Tongue (tissue), 2 donors: ENCODE results near the gene CDR2. TPM values are rescaled to one million over a fixed set of nuclear protein-coding genes. Genes with fewer than 3 reads are reported as not detected.
"Not testable (repeated sequence)": the region's sequence is repeated elsewhere in the genome, so short reads cannot be mapped to it uniquely, and the experiment has no call there.

Experiments used
- DNase-seq: peaks from one replicate; pipeline ENCODE4 v3.0.0-alpha.2; 2015
- total RNA-seq: library from RNA; depleted of rRNA; stranded (reverse); fragments of >200 nt; gene quantifications from one replicate; pipeline ENCODE4 v1.2.3, GENCODE V29; 2014

Gene CDR2
- total RNA-seq, 1 donor from 2014 or later = 35.6 TPM

- no peak for DNase-seq
Observed at GRCh38 chr16:22304411-22304810, 70.0 kb downstream of the CDR2 start.

DNA sequence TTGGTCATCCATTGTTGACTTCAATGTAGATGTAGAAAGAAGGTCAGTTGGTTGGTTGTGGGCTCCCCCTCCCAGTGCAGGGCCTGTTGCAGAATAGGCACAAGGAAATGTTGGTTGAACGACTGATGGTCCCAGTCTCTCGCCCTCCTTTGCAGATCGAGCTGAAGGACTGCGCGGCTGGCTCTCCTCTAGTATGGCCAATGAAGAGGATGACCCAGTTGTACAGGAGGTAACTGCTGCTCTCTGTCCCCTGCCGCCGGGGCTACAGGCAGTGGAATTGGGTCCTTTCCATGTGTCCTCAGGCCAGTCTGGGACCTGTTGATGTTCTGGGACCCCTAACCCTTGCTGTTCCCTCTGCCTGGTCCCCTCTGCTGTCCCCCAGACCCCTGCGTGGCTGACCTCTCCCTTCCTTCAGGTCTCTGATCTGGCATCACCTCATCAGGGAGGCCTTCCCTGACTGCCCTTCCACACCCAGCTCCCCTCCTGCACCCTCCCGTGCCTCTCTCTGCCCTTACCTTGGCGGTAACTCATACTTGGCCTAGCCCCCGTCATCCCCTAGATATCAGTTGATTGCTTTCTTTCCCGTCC is 71.5 kb downstream of the CDR2 start:
- no peak for DNase-seq

DNA sequence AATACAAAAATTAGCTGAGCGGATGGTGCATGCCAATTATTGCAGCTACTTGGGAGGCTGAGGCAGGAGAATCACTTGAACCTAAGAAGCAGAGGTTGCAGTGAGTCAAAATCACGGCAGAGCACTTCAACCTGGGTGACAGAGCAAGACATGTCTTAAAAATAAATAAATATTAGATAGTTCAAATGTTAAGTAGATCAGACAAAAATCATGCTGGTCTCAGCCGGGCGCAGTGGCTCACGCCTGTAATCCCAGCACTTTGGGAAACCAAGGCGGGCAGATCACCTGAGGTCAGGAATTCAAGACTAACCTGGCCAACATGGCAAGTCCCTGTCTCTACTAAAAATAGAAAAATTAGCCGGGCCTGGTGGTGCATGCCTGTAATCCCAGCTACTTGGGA is 73.0 kb downstream of the CDR2 start:
- not testable (repeated sequence) for DNase-seq

GRCh38 chr16:22300427-22301071 is 73.9 kb downstream of the CDR2 start:
- peak; percentile 74 for DNase-seq

GRCh38 chr16:22299036-22299435 is 75.4 kb downstream of the CDR2 start:
- no peak for DNase-seq

DNA sequence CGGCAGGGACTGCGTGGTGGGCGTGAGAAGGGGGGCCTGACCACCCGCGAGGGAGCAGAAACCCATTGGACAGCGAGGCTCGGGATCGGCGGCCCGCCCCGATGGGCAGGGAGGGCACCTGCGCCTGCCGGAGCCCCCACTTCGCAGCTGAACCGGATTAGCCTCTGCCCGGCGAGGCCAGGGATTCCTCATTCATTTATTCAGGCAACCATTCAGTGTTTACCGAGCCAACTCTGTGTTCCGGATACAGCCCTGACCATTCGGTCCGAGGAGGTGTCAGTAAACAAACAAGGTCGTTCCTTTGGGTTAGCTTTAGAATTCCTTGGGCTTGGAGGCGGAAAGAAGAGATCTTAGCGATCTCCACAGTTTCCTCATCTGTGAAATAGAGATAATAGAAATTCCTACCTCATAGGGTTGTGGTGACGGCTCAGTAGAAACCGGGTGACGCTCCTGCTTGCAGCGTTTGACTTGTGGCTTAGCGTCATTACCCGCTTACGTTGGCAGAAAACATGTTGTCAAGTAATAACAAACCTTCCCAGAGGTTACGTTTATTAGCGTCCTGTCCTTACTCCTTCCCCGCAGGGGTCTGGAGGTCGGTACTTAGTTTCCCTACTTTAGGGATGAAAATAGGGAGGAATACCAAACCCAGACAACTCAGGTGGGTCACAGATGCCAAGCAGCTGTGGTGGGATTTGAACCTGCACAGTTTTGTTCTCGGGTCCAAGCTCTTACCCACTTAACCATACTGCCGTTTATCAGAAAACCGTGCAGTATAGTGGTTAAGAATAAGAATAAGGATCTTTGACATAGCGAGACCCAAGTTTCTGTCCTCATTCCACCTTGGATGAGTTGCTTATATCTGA is 76.3 kb downstream of the CDR2 start:
- DNase-seq = peak; percentile 97

- peak; percentile 100 for DNase-seq
Observed at GRCh38 chr16:22297114-22297870, 77.1 kb downstream of the CDR2 start, which contains the start of gene POLR3E. POLR3E (plus strand) TSS chr16:22297409; CDS start chr16:22302969, 5,560 bp downstream.

GRCh38 chr16:22296225-22297113 is 78.0 kb downstream of the CDR2 start:
- peak; percentile 18 for DNase-seq

Other genes with a start within 250 kb of the CDR2 start
- not detected for gene SDR42E2, start 212.1 kb downstream of the CDR2 start, total RNA-seq
- gene EEF2K, start 168.3 kb downstream of the CDR2 start, total RNA-seq = 46.5 TPM
- 73.2 TPM for gene POLR3E, start 77.2 kb downstream of the CDR2 start, total RNA-seq
- 147 TPM for gene NPIPB5, start 136.3 kb upstream of the CDR2 start, total RNA-seq